ENCODE measurements around the gene UMAD1.

UMAD1 gene

GRCh38 chr7:7745966-7746365, 105.4 kb downstream of the UMAD1 start:
- Histone ChIP-seq H3F3A (ENCODE audit: low read depth) (peaks cover 6% of the 10 kb centered on the region; the same call in 1 of the 2 replicates), H3K9me2 (replicated peaks; ENCODE audit: low read depth, low read length) (no peaks in the 10 kb centered on the region), H3K79me2 (ENCODE audit: insufficient read depth, low read length) (no peaks in the 10 kb centered on the region), H3K4me2 (ENCODE audit: low read depth, low read length, poor library complexity, severe bottlenecking) (peak overlapping the region; percentile 69), H3K9ac (ENCODE audit: low read depth, low read length, poor library complexity, severe bottlenecking) (peak overlapping the region; percentile 61), H3K4me3 (ENCODE audit: low read length, poor library complexity, severe bottlenecking) (peak overlapping the region; percentile 58), H2AFZ (ENCODE audit: low read length) (peak overlapping the region; percentile 44), H3K27me3 (ENCODE audit: insufficient read depth, low read length, poor library complexity, severe bottlenecking) (no peaks in the 10 kb centered on the region), H3K4me1 (ENCODE audit: insufficient read depth, low read length, poor library complexity, severe bottlenecking) (peaks cover 40% of the 10 kb centered on the region), H3K36me3 (ENCODE audit: insufficient read depth, low read length) (no peaks in the 10 kb centered on the region), H3K9me3 (ENCODE audit: insufficient read depth, low read depth, low read length) (no peaks in the 10 kb centered on the region), H4K20me1 (ENCODE audit: insufficient read depth, low read length, poor library complexity, severe bottlenecking) (no peaks in the 10 kb centered on the region)
- no peak for TF ChIP-seq EZH2phosphoT487 (IDR thresholded peaks at IDR 0.05; ENCODE audit: borderline replicate concordance)

- Histone ChIP-seq H3K4me2 (ENCODE audit: low read depth, low read length, poor library complexity, severe bottlenecking) (peak overlapping the region; percentile 69), H3K79me2 (ENCODE audit: insufficient read depth, low read length) (no peaks in the 10 kb centered on the region), H3K9me2 (replicated peaks; ENCODE audit: low read depth, low read length) (no peaks in the 10 kb centered on the region), H3K4me3 (ENCODE audit: low read length, poor library complexity, severe bottlenecking) (peak overlapping the region; percentile 58), H3K9ac (ENCODE audit: low read depth, low read length, poor library complexity, severe bottlenecking) (peak overlapping the region; percentile 61), H4K20me1 (ENCODE audit: insufficient read depth, low read length, poor library complexity, severe bottlenecking) (no peaks in the 10 kb centered on the region), H3K9me3 (ENCODE audit: insufficient read depth, low read depth, low read length) (no peaks in the 10 kb centered on the region), H3K27me3 (ENCODE audit: insufficient read depth, low read length, poor library complexity, severe bottlenecking) (no peaks in the 10 kb centered on the region), H2AFZ (ENCODE audit: low read length) (peak overlapping the region; percentile 44), H3F3A (ENCODE audit: low read depth) (peaks cover 6% of the 10 kb centered on the region; the same call in 1 of the 2 replicates), H3K36me3 (ENCODE audit: insufficient read depth, low read length) (no peaks in the 10 kb centered on the region), H3K4me1 (ENCODE audit: insufficient read depth, low read length, poor library complexity, severe bottlenecking) (peaks cover 45% of the 10 kb centered on the region)
- no peak for TF ChIP-seq EZH2phosphoT487 (IDR thresholded peaks at IDR 0.05; ENCODE audit: borderline replicate concordance)
- TF ChIP-seq CTCF (conservative IDR thresholded peaks at IDR 0.05; ENCODE audit: low read length), result no peak
These were observed 105.9 kb downstream of the UMAD1 start for GRCh38 chr7:7746458-7746857.

GRCh38 chr7:7750571-7751242, 110.2 kb downstream of the UMAD1 start:
- H3K9me3 ChIP-seq (ENCODE audit: insufficient read depth, low read depth, low read length), result no peaks in the 10 kb centered on the region
- peaks cover 50% of the 10 kb centered on the region for H3K4me1 ChIP-seq (ENCODE audit: insufficient read depth, low read length, poor library complexity, severe bottlenecking)
- no peaks in the 10 kb centered on the region for H4K20me1 ChIP-seq (ENCODE audit: insufficient read depth, low read length, poor library complexity, severe bottlenecking)
- no peaks in the 10 kb centered on the region for H3K36me3 ChIP-seq (ENCODE audit: insufficient read depth, low read length)
- H2AFZ ChIP-seq (ENCODE audit: low read length), result peak overlapping the region; percentile 33; the same call in 1 of the 2 replicates
- no peaks in the 10 kb centered on the region for H3K79me2 ChIP-seq (ENCODE audit: insufficient read depth, low read length)
- peak overlapping the region; percentile 51 for H3K4me2 ChIP-seq (ENCODE audit: low read depth, low read length, poor library complexity, severe bottlenecking)
- TF ChIP-seq EZH2phosphoT487 (IDR thresholded peaks at IDR 0.05; ENCODE audit: borderline replicate concordance) (no peak), CTCF (conservative IDR thresholded peaks at IDR 0.05; ENCODE audit: low read length) (no peak)
- peaks cover 6% of the 10 kb centered on the region; the same call in 1 of the 2 replicates for H3F3A ChIP-seq (ENCODE audit: low read depth)
- H3K9me2 ChIP-seq (replicated peaks; ENCODE audit: low read depth, low read length), result no peaks in the 10 kb centered on the region
- H3K9ac ChIP-seq (ENCODE audit: low read depth, low read length, poor library complexity, severe bottlenecking), result peak overlapping the region; percentile 39
- no peaks in the 10 kb centered on the region for H3K27me3 ChIP-seq (ENCODE audit: insufficient read depth, low read length, poor library complexity, severe bottlenecking)
- peak overlapping the region; percentile 27 for H3K4me3 ChIP-seq (ENCODE audit: low read length, poor library complexity, severe bottlenecking)
